HepG2 (cell line): Measurements from ENCODE around the gene RPL31. TPM values are rescaled to one million over a fixed set of nuclear protein-coding genes. Genes with fewer than 3 reads are reported as not detected.

Source experiments
- ATAC-seq: fragments of 200-7000 bp; cut with Tn5 transposase; 3 replicates; pipeline ENCODE4 v1.9.1; 2020; ENCODE audit warnings: mild to moderate bottlenecking, moderate library complexity
- Bru-seq: library from RNA; stranded (reverse); fragments of 400-500 nt; gene quantifications from one replicate; lab custom pipeline; 2021; lab: Mats Ljungman, UMichigan
- BruChase-seq, 2 experiments: library from RNA; stranded (reverse); fragments of 400-500 nt; gene quantifications; one replicate each; lab custom pipeline; 2021; lab: Mats Ljungman, UMichigan
- BruUV-seq: library from RNA; stranded (reverse); fragments of 400-500 nt; replicated peaks from 2 replicates; lab custom pipeline; 2021; lab: Mats Ljungman, UMichigan
- CTCF ChIA-PET: fragments of 300-600 bp; formaldehyde crosslinking; extraction: SDS; loops from one replicate; lab custom pipeline; 2021; ENCODE audit warnings: low total read pairs, inconsistent platforms, low intra/inter-chr PET ratio; lab: Yijun Ruan, JAX
- POLR2A ChIA-PET: fragments of 350-600 bp; sonication (Branson Sonifier 250); formaldehyde crosslinking; loops from one replicate; lab custom pipeline; 2020; ENCODE audit warnings: antibody characterized with exemption, inconsistent platforms; lab: Yijun Ruan, JAX
- DNase-seq: peaks from one replicate; pipeline ENCODE4 v3.0.0-alpha.2; 2015; ENCODE audit warnings: low spot score
- FAIRE-seq: peaks from 3 replicates; lab custom pipeline; 2011; peaks lifted over from hg19 to GRCh38; lab: Jason Lieb, UNC
- H2AFZ ChIP-seq: one replicate; pipeline ENCODE4 v1.6.1; 2011; ENCODE audit warnings: low read length, inconsistent platforms
- H3K27ac ChIP-seq: fragments of 300-600 bp; 3 replicates; pipeline ENCODE4 v1.8.0; 2011; ENCODE audit warnings: mixed run types, mild to moderate bottlenecking, mixed read lengths, low read length, inconsistent platforms; ENCODE audit not compliant: insufficient read depth; ENCODE audit errors: extremely low read length
- H3K27me3 ChIP-seq, 2 experiments: fragments of 200-600 bp in 1 of 2; 2 replicates in 1 of 2; 3 replicates in 1 of 2; pipeline versions ENCODE4 v1.6.0 to v1.8.0; 2011; ENCODE audit warnings: low read length in 2 of 2, mild to moderate bottlenecking in 2 of 2, moderate library complexity in 2 of 2, inconsistent platforms in 1 of 2; ENCODE audit not compliant: insufficient read depth in 2 of 2, control insufficient read depth in 1 of 2
- H3K36me3 ChIP-seq, 2 experiments: fragments of 200-600 bp in 1 of 2; replicated peaks in 1 of 2; 2 replicates in 1 of 2; 3 replicates in 1 of 2; pipeline versions ENCODE4 v1.5.1 to v1.8.0; 2011; ENCODE audit warnings: low read length in 2 of 2, inconsistent platforms in 1 of 2; ENCODE audit not compliant: insufficient read depth in 2 of 2, control insufficient read depth in 1 of 2
- H3K4me1 ChIP-seq: 2 replicates; pipeline ENCODE4 v1.5.1; 2012; ENCODE audit warnings: low read length, inconsistent platforms; ENCODE audit not compliant: insufficient read depth
- H3K4me2 ChIP-seq: 2 replicates; pipeline ENCODE4 v1.6.0; 2011; ENCODE audit warnings: low read depth, low read length, inconsistent platforms
- H3K4me3 ChIP-seq, 3 experiments: fragments of 200-600 bp in 1 of 3; sonication (generic), shearing (Covaris generic) in 1 of 3; replicated peaks in 1 of 3; 2 replicates each; pipeline ENCODE4 v1.5.1; 2011 to 2016; ENCODE audit warnings: low read length in 3 of 3, inconsistent platforms in 2 of 3, low read depth in 2 of 3, mild to moderate bottlenecking in 2 of 3, control low read depth in 1 of 3, mixed read lengths in 1 of 3; ENCODE audit not compliant: insufficient read depth in 1 of 3
- H3K79me2 ChIP-seq: one replicate; pipeline ENCODE4 v1.6.1; 2011; ENCODE audit warnings: low read length, inconsistent platforms; ENCODE audit not compliant: insufficient read depth
- H3K9ac ChIP-seq: 2 replicates; pipeline ENCODE4 v1.6.0; 2011; ENCODE audit warnings: mild to moderate bottlenecking, low read depth, low read length, inconsistent platforms; ENCODE audit not compliant: insufficient read depth
- H3K9me3 ChIP-seq: 2 replicates; pipeline ENCODE4 v1.5.1; 2012; ENCODE audit warnings: mild to moderate bottlenecking, low read length
- H4K20me1 ChIP-seq: 2 replicates; pipeline ENCODE4 v1.6.0; 2011; ENCODE audit warnings: inconsistent platforms, mild to moderate bottlenecking, low read length, moderate library complexity; ENCODE audit not compliant: insufficient read depth
- ARHGAP35 ChIP-seq: sonication (generic); formaldehyde crosslinking; IDR thresholded peaks from 2 replicates; pipeline ENCODE4 v1.9.0; 2022; ENCODE audit warnings: mild to moderate bottlenecking, inconsistent platforms, moderate library complexity, missing genetic modification reagents, borderline replicate concordance
- CBX5 ChIP-seq: sonication (generic); formaldehyde crosslinking; IDR thresholded peaks from 2 replicates; pipeline ENCODE4 v1.4.0; 2020; ENCODE audit warnings: missing genetic modification reagents, borderline replicate concordance
- GTF3A ChIP-seq: sonication (generic); formaldehyde crosslinking; conservative IDR thresholded peaks from 2 replicates; pipeline ENCODE4 v1.4.0; 2020; ENCODE audit warnings: mild to moderate bottlenecking, missing genetic modification reagents
- NR2C2 ChIP-seq: sonication (generic); formaldehyde crosslinking; IDR thresholded peaks from 2 replicates; pipeline ENCODE4 v1.4.0; 2020; ENCODE audit warnings: missing genetic modification reagents, mild to moderate bottlenecking, moderate library complexity, borderline replicate concordance
- NR2F1 ChIP-seq, 2 experiments: fragments of 450-650 bp in 1 of 2; formaldehyde crosslinking in 1 of 2; IDR thresholded peaks; 2 replicates each; pipeline versions ENCODE4 v1.5.0 to v1.6.1; 2016 to 2020; ENCODE audit warnings: mild to moderate bottlenecking in 1 of 2, missing compliant biosample characterization in 1 of 2, missing genetic modification reagents in 1 of 2, moderate library complexity in 1 of 2
- PAX8 ChIP-seq: sonication (generic); formaldehyde crosslinking; IDR thresholded peaks from 2 replicates; pipeline ENCODE4 v1.8.0; 2022; ENCODE audit warnings: mild to moderate bottlenecking, missing genetic modification reagents, borderline replicate concordance
- PRPF4 ChIP-seq: fragments of 200-400 bp; formaldehyde crosslinking; IDR thresholded peaks from 2 replicates; pipeline ENCODE4 v1.6.1; 2016; ENCODE audit warnings: low read length, low read depth; ENCODE audit not compliant: poor library complexity, severe bottlenecking
- ZNF326 ChIP-seq: sonication (generic); formaldehyde crosslinking; IDR thresholded peaks from 2 replicates; pipeline ENCODE4 v1.4.0; 2020; ENCODE audit warnings: missing genetic modification reagents, borderline replicate concordance
- ZNF354B ChIP-seq: sonication (generic); formaldehyde crosslinking; IDR thresholded peaks from 2 replicates; pipeline ENCODE4 v1.8.0; 2022; ENCODE audit warnings: mild to moderate bottlenecking, missing genetic modification reagents
- ZNF510 ChIP-seq: sonication (generic); formaldehyde crosslinking; IDR thresholded peaks from 2 replicates; pipeline ENCODE4 v1.4.0; 2020; ENCODE audit warnings: low read depth, mild to moderate bottlenecking, missing genetic modification reagents
- ZNF546 ChIP-seq: sonication (generic); formaldehyde crosslinking; conservative IDR thresholded peaks from 2 replicates; pipeline ENCODE4 v1.8.1; 2023; ENCODE audit warnings: mild to moderate bottlenecking, missing genetic modification reagents
- WGBS: methylation state at CpG from one replicate; pipeline ENCODE4 v1.1.6; 2017; ENCODE audit warnings: low lambda C conversion rate; 5-methylcytosine and 5-hydroxymethylcytosine counted together
- in situ Hi-C: cut with HindIII; loops from 2 replicates; pipeline ENCODE4 v1.10.0; 2017; ENCODE audit warnings: low pct_unique_long_range_greater_than_20kb; ENCODE audit not compliant: extremely low pct_ligation_motif_present
- intact Hi-C: fragments of 100-400 bp; cut with micrococcal nuclease; formaldehyde crosslinking; loops from one replicate; pipeline ENCODE4 v1.10.0; 2022; ENCODE audit not compliant: unreplicated experiment
- long read RNA-seq, 2 experiments: library from RNA in 1 of 2; library from polyadenylated mRNA in 1 of 2; stranded (forward) in 1 of 2; unstranded in 1 of 2; transcript quantifications; one replicate each; pipeline ENCODE4 v2.0.0, GENCODE V29; 2019 to 2022
- polyA minus RNA-seq, 3 experiments: library from RNA; depleted of rRNA, polyadenylated mRNA; stranded (reverse); fragments of >200 nt; gene quantifications; 2 replicates each; pipeline ENCODE4 v1.2.3, GENCODE V29; 2011; ENCODE audit warnings: low replicate concordance in 1 of 3
- polyA plus RNA-seq, 8 experiments: library from polyadenylated mRNA; depleted of rRNA in 3 of 8; stranded (reverse) in 7 of 8; unstranded in 1 of 8; fragments of >200 nt; fragmentation: Illumina TruSeq in 4 of 8; extraction: Trizol in 4 of 8; gene quantifications; 2 replicates each; pipeline versions ENCODE4 v1.2.1 to v1.2.3, GENCODE V29; 2011 to 2016; ENCODE audit warnings: low read depth in 4 of 8, missing spikeins in 1 of 8, mixed read lengths in 1 of 8; ENCODE audit not compliant: insufficient read depth in 1 of 8
- total RNA-seq, 5 experiments: library from RNA; depleted of rRNA; stranded (reverse); fragments of >200 nt; fragmentation: Illumina TruSeq; extraction: Trizol; gene quantifications; 2 replicates each; pipeline ENCODE4 v1.2.3, GENCODE V29; 2016; ENCODE audit warnings: low read depth in 1 of 5
- TF ChIP-seq, protein P1 (sequence below): sonication (generic); formaldehyde crosslinking; IDR thresholded peaks from 2 replicates; pipeline ENCODE4 v1.4.0; 2020; ENCODE audit warnings: missing genetic modification reagents

RPL31 gene
- total RNA-seq (2016; rRNA removed; fragmentation: Illumina TruSeq; extraction: Trizol) (3,331 and 4,246 TPM in 2 replicates), polyA plus RNA-seq (2011; rRNA removed) (3,582 and 3,614 TPM in 2 replicates), polyA minus RNA-seq (2011; rRNA and poly(A)+ RNA removed; ENCODE audit: low replicate concordance) (234 and 364 TPM in 2 replicates), Bru-seq, nascent RNA (percentile 99 among the genes with signal in this experiment), BruChase-seq, experiment 1, labeled RNA remaining after a 6-hour chase (percentile 96 among the genes with signal in this experiment), BruChase-seq, experiment 2, labeled RNA remaining after a 2-hour chase (percentile 97 among the genes with signal in this experiment)
- total RNA-seq (2016; cell fraction: cytosol; rRNA removed; fragmentation: Illumina TruSeq; extraction: Trizol; ENCODE audit: low read depth): 5,225 and 5,854 TPM in 2 replicates
- total RNA-seq (2016; cell fraction: insoluble cytoplasmic fraction; rRNA removed; fragmentation: Illumina TruSeq; extraction: Trizol): 3,362 and 4,378 TPM in 2 replicates
- 8,556 and 9,092 TPM in 2 replicates for total RNA-seq (2016; cell fraction: membrane; rRNA removed; fragmentation: Illumina TruSeq; extraction: Trizol)
- 1,122 and 1,268 TPM in 2 replicates for total RNA-seq (2016; cell fraction: nucleus; rRNA removed; fragmentation: Illumina TruSeq; extraction: Trizol)
- polyA plus RNA-seq (2011; cell fraction: cytosol; rRNA removed): 3,176 and 4,386 TPM in 2 replicates
- polyA plus RNA-seq (2011; cell fraction: nucleus; rRNA removed): 741 and 878 TPM in 2 replicates
- polyA plus RNA-seq (2012): 8,552 and 9,844 TPM in 2 replicates
- polyA plus RNA-seq (2016; cell fraction: cytosol; fragmentation: Illumina TruSeq; extraction: Trizol; ENCODE audit: low read depth): 7,218 and 7,614 TPM in 2 replicates
- polyA plus RNA-seq (2016; cell fraction: insoluble cytoplasmic fraction; fragmentation: Illumina TruSeq; extraction: Trizol; ENCODE audit: low read depth): 4,222 and 4,697 TPM in 2 replicates
- 8,348 and 8,377 TPM in 2 replicates for polyA plus RNA-seq (2016; cell fraction: membrane; fragmentation: Illumina TruSeq; extraction: Trizol; ENCODE audit: low read depth)
- 2,101 and 2,110 TPM in 2 replicates for polyA plus RNA-seq (2016; cell fraction: nucleus; fragmentation: Illumina TruSeq; extraction: Trizol; ENCODE audit: insufficient read depth, low read depth)
- 317 and 452 TPM in 2 replicates for polyA minus RNA-seq (2011; cell fraction: cytosol; rRNA and poly(A)+ RNA removed)
- 241 and 344 TPM in 2 replicates for polyA minus RNA-seq (2011; cell fraction: nucleus; rRNA and poly(A)+ RNA removed)
- long read RNA-seq, experiment 1, transcript RPL31-208 (4 exons, 825 nt): minor isoform, 377 of 2,359 reads
- long read RNA-seq, experiment 1, transcript RPL31-203 (5 exons, 1,110 nt): minor isoform, 8 of 2,359 reads
- long read RNA-seq, experiment 1, transcript RPL31-201 (5 exons, 1,865 nt): major isoform, 1,842 of 2,359 reads
- long read RNA-seq, experiment 1, transcript RPL31-205 (4 exons, 716 nt): minor isoform, 13 of 2,359 reads
- long read RNA-seq, experiment 1, partial matches to known transcripts: 25 of 2,359 reads
- long read RNA-seq, experiment 1, other reads (novel, unspliced or antisense): 93 of 2,359 reads
- long read RNA-seq, experiment 2, transcript RPL31-201 (5 exons, 1,865 nt): minor isoform, 388 of 5,755 reads
- long read RNA-seq, experiment 2, transcript RPL31-208 (4 exons, 825 nt): major isoform, 4,579 of 5,755 reads
- long read RNA-seq, experiment 2, transcript RPL31-211 (3 exons, 357 nt): minor isoform, 36 of 5,755 reads
- long read RNA-seq, experiment 2, partial matches to known transcripts: 630 of 5,755 reads
- long read RNA-seq, experiment 2, other reads (novel, unspliced or antisense): 114 of 5,755 reads

DNA sequence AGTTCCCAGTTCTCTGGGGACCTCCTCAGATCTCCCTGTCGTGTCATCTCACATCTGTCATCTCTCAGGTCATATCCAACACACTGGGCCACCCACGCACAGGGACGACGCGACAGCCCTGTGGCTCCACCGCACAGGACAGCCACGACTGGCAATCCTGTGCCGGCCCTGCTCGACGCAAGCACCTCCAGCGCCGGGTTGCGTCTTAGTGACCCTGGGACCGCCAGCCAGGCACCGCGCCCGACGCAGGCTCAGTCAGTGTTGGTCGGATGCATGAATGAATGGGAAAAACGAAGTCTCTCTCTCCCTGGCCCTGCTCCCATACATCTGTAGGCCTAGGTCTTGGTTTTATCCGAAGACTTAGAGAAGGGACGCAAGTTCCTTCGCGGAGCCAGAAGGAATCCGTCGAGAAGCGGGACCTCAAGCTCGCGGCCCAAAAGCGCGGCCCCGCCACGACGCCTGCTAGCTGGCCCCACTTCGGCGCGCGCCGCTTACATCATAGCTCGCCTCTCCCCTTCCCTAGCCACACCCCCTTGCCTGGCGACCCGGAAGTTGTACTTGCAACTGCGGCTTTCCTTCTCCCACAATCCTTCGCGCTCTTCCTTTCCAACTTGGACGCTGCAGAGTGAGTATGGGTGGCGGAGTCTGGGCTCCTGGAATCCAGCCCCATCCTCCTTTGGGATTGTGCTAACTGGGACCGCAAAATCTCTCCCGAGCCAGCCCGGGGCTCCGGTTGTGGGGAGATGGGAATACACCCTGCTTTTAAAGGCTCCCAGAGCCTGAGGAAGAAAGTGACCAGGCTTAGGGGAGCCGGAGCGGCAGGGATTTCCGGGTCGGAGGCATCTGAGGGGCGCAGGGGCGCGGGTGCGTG is at the start of gene RPL31:
RPL31 (plus strand) TSS at position 599 of the 871 bp plus-strand sequence. CDS start 413 bp downstream, outside the sequence.
- CTCF ChIA-PET: no interaction called here
- peak within 1 kb of the TSS; percentile 81 to 96 (median 91) for H3K4me3 ChIP-seq
- peak within 1 kb of the TSS; percentile 91 for H3K4me2 ChIP-seq
- no peaks in the 10 kb centered on the region; a peak in 1 of 5 replicates for H3K27me3 ChIP-seq
- ATAC-seq: peak; percentile 91
- H3K27ac ChIP-seq: peak within 1 kb of the TSS; percentile 79
- peak; percentile 85 for FAIRE-seq
- H3K9ac ChIP-seq: peak within 1 kb of the TSS; percentile 97
- POLR2A ChIA-PET: interaction anchor here (0.6 to 3.1 kb wide), 49 partner anchors 8 to 439 kb away, joined by 3 to 41 read pairs (median 4); partner anchors contain the start of genes CNOT11, PDCL3 and TBC1D8
- H3K79me2 ChIP-seq: peaks cover 35% of the 10 kb centered on the region
- peaks cover 20 to 41% of the 10 kb centered on the region in 2 experiments for H3K36me3 ChIP-seq
- intact Hi-C loops: no loop called here
- 26% methylated on average over 54 of the region's 59 CpGs for WGBS
- BruUV-seq: no TSS peak
- peaks cover 45% of the 10 kb centered on the region for H4K20me1 ChIP-seq
- H3K9me3 ChIP-seq: no peaks in the 10 kb centered on the region
- no peak within 1 kb of the TSS for H2AFZ ChIP-seq
- H3K4me1 ChIP-seq: peaks cover 43% of the 10 kb centered on the region
- in situ Hi-C loops: no loop called here
- peak; percentile 98 for DNase-seq
- 0 out of 4 replicates have a peak, but pooled peaks of 1 of the 2 experiments have one; percentile 29 for TF ChIP-seq NR2F1 (CRISPR knock-in tag; IDR thresholded peaks at IDR 0.05)
- peak; percentile 79; the same call in 1 of the 2 replicates for TF ChIP-seq GTF3A (CRISPR knock-in tag)
- peak; percentile 99 for TF ChIP-seq ARHGAP35 (CRISPR knock-in tag)
- peak; percentile 98; the same call in 1 of the 2 replicates for TF ChIP-seq PAX8 (CRISPR knock-in tag)
- TF ChIP-seq ZNF510 (CRISPR knock-in tag): peak; percentile 96; the same call in 1 of the 2 replicates
- TF ChIP-seq ZNF326 (CRISPR knock-in tag): no peak
- peak; percentile 71 for TF ChIP-seq PRPF4
- peak; percentile 100 for TF ChIP-seq NR2C2 (CRISPR knock-in tag)
- TF ChIP-seq CBX5 (CRISPR knock-in tag): peak; percentile 95
- TF ChIP-seq, protein P1, sequence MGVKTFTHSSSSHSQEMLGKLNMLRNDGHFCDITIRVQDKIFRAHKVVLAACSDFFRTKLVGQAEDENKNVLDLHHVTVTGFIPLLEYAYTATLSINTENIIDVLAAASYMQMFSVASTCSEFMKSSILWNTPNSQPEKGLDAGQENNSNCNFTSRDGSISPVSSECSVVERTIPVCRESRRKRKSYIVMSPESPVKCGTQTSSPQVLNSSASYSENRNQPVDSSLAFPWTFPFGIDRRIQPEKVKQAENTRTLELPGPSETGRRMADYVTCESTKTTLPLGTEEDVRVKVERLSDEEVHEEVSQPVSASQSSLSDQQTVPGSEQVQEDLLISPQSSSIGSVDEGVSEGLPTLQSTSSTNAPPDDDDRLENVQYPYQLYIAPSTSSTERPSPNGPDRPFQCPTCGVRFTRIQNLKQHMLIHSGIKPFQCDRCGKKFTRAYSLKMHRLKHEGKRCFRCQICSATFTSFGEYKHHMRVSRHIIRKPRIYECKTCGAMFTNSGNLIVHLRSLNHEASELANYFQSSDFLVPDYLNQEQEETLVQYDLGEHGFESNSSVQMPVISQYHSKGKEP (CRISPR knock-in tag): peak; percentile 89; the same call in 1 of the 2 replicates
- TF ChIP-seq ZNF546: peak; percentile 99
- peak; percentile 96 for TF ChIP-seq ZNF354B (CRISPR knock-in tag)
